ENCODE measurements around the gene MYZAP.
A peak's percentile ranks its signal among the peaks of the same experiment; 100 is the strongest.

Gene MYZAP

DNA sequence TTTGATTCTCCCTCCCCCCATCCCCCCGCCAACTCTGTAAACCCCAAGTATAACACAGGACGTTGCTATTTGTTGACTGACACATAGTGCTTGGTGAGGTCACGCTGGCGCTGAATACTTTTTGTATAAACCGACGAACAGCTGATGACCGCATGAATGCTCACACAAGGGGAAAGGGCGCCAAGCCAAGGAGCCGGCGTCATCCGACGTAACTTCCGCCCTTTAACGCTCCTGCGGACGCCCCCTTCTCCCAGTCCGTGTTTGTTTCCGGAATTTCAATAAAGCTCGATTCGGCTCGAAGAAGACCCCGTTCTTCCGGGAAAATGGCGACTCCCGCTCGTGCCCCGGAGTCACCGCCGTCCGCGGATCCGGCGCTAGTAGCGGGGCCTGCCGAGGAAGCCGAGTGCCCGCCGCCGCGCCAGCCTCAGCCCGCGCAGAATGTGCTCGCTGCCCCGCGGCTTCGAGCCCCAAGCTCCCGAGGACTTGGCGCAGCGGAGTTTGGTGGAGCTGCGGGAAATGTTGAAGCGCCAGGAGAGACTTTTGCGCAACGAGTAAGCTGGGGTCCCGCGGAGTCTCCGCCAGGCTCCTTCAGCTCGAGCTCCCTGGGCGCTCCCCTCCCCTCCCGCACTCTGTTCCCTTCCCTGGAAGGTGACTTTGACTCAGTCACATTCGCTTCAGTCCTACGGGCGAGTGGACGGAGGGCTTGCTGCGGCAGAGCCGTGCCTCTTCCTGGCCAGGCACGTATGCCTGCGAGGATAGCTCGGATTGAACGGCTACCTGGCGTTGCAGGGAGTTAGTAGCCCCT lies 114.9 kb downstream of the MYZAP start, which contains the start of gene POLR2M:
Gene POLR2M (plus strand): TSS at position 310 of the 805 bp plus-strand sequence. CDS start 129 bp downstream, at position 439.
- peaks cover 56% of the 10 kb centered on the region for H3K4me1 Mint-ChIP-seq
- peaks cover 36% of the 10 kb centered on the region for H3K36me3 Mint-ChIP-seq (ENCODE audit: insufficient read depth)

DNA sequence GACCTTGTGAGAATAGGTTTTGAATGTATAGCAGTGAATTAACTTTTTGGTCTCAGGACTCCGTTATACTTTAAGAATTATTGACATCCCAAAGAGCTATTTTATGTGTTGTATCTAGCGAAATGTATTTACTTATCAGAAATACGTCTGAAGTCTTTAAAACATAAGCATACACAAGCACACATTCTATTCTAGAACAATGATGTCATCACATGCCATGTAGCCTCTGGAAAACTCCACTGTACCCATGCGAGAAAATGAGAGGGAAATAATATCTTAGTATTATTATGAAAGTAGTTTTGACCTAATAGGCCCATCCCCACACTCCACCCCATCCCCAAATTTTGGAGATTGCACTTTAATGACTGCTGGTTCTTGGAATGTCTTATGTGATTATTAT lies 116.3 kb downstream of the MYZAP start:
- H3K9me3 Mint-ChIP-seq: no peaks in the 10 kb centered on the region
- H3K27me3 Mint-ChIP-seq: no peaks in the 10 kb centered on the region
- DNase-seq (ENCODE audit: low spot score in 2 of 2): no peak
- H3K36me3 Mint-ChIP-seq (ENCODE audit: insufficient read depth): peaks cover 49% of the 10 kb centered on the region
- peak overlapping the region; percentile 87 for H3K27ac Mint-ChIP-seq (ENCODE audit: low read depth)
- peaks cover 62% of the 10 kb centered on the region for H3K4me1 Mint-ChIP-seq
- no peak for ATAC-seq (replicated peaks; ENCODE audit: extremely low read depth, poor library complexity, severe bottlenecking)
- H3K4me3 Mint-ChIP-seq: peak overlapping the region; percentile 79

More for the DNA sequence above, 114.9 kb downstream of the MYZAP start, which contains the start of gene POLR2M:
- Mint-ChIP-seq H3K4me3 (peak within 1 kb of the TSS; percentile 79), H3K27me3 (peaks cover 10% of the 10 kb centered on the region), H3K9me3 (no peaks in the 10 kb centered on the region), H3K27ac (ENCODE audit: low read depth) (peak within 1 kb of the TSS; percentile 87)
- ATAC-seq (replicated peaks; ENCODE audit: extremely low read depth, poor library complexity, severe bottlenecking) (peak; percentile 91), DNase-seq (ENCODE audit: low spot score in 2 of 2) (peak; percentile 83 to 92)

DNA sequence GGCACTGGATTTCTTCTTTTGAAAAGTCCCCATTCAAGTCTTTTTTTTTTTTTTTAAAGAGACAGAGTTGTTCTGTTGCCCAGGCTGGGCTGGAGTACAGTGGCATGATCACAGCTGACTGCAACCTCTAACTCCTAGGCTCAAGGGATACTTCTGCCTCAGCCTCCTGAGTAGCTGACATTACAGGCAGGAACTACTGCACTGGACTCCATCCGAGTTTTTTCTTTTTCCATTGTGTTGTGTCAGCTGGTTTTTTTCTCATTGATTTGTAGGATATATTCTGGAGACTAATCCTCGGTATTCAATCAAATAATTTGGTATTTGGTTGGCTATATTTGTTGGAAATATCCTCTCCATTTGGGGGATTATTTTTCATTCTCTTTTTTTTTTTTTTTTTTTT lies 126.6 kb downstream of the MYZAP start:
- no peaks in the 10 kb centered on the region for H3K27me3 Mint-ChIP-seq
- H3K27ac Mint-ChIP-seq (ENCODE audit: low read depth): no peak overlapping the region
- H3K9me3 Mint-ChIP-seq: no peaks in the 10 kb centered on the region
- no peaks in the 10 kb centered on the region for H3K4me1 Mint-ChIP-seq
- no peak overlapping the region for H3K4me3 Mint-ChIP-seq
- no peak for ATAC-seq (replicated peaks; ENCODE audit: extremely low read depth, poor library complexity, severe bottlenecking)
- peaks cover 35% of the 10 kb centered on the region for H3K36me3 Mint-ChIP-seq (ENCODE audit: insufficient read depth)
- no peak for DNase-seq (ENCODE audit: low spot score in 2 of 2)

DNA sequence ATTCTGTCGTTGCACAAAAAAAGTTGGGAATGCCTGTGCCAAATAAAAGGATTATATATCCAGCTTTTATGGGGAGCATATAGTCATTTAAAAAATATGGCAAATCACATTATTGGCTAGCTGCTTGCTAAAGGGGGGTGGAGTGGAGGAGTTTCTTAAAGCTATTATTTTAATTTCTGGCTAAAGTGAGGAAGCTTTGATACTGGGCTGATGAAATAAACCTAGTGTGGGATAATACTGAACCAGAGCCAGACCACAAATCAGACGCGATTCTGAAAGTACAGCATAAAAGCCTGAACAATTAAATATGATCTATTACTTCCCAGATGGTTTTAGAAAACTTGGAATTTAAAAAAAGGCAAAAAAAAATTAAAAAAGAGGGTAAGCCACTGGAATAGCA lies 129.2 kb downstream of the MYZAP start:
- no peaks in the 10 kb centered on the region for H3K4me1 Mint-ChIP-seq
- ATAC-seq (replicated peaks; ENCODE audit: extremely low read depth, poor library complexity, severe bottlenecking) (no peak), DNase-seq (ENCODE audit: low spot score in 2 of 2) (no peak)
- H3K4me3 Mint-ChIP-seq: no peak overlapping the region
- H3K36me3 Mint-ChIP-seq (ENCODE audit: insufficient read depth): peaks cover 16% of the 10 kb centered on the region
- H3K27me3 Mint-ChIP-seq: no peaks in the 10 kb centered on the region
- H3K9me3 Mint-ChIP-seq: no peaks in the 10 kb centered on the region
- H3K27ac Mint-ChIP-seq (ENCODE audit: low read depth): no peak overlapping the region

DNA sequence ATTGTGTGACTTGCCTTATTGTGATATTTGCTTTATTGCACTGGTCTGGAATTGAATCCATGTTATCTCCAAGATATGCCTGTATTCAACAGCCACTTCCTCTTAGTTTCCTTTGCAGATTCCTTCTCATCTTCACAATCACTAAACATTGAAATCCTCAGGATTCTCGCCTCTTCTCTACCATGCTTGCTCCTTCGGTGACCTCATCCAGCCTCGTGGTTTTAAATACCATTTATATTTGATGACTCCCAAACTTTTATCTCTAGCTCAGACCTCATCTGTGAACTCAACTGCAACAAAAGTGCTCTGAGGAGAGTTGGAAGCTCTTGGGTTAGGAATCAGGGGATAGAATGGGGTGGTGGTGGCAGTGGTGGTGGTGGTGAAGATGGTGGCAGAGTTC lies 134.7 kb downstream of the MYZAP start:
- H3K27ac Mint-ChIP-seq (ENCODE audit: low read depth): no peak overlapping the region
- DNase-seq (ENCODE audit: low spot score in 2 of 2): no peak
- H3K36me3 Mint-ChIP-seq (ENCODE audit: insufficient read depth): peaks cover 2% of the 10 kb centered on the region

DNA sequence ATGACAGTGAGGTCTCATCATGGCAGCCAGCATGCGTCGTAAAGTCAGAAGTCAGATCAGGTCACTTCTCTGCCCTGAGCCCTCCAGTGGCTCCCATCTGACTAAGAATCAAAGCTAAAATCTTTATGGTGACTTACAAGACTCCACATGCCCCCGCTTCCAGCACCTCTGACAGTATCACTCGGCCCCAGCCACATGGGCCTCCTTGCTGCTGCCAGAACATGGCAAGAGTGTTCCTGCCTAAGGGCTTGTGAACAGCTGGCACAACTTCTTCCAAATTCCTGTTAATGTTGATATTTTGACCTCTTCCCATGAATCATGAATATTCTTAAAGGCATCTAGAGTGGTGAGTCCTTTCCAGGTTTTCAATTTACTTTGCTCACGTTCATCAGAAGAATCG lies 135.3 kb downstream of the MYZAP start:
- Mint-ChIP-seq H3K27ac (ENCODE audit: low read depth) (no peak overlapping the region), H3K4me1 (no peaks in the 10 kb centered on the region), H3K36me3 (ENCODE audit: insufficient read depth) (peaks cover 2% of the 10 kb centered on the region), H3K27me3 (no peaks in the 10 kb centered on the region), H3K9me3 (no peaks in the 10 kb centered on the region), H3K4me3 (no peak overlapping the region)
- DNase-seq (ENCODE audit: low spot score in 2 of 2) (no peak), ATAC-seq (replicated peaks; ENCODE audit: extremely low read depth, poor library complexity, severe bottlenecking) (no peak)

More for the DNA sequence above, 134.7 kb downstream of the MYZAP start:
- Mint-ChIP-seq H3K4me3 (no peak overlapping the region), H3K27me3 (no peaks in the 10 kb centered on the region), H3K4me1 (no peaks in the 10 kb centered on the region), H3K9me3 (no peaks in the 10 kb centered on the region)
- ATAC-seq (replicated peaks; ENCODE audit: extremely low read depth, poor library complexity, severe bottlenecking): no peak

DNA sequence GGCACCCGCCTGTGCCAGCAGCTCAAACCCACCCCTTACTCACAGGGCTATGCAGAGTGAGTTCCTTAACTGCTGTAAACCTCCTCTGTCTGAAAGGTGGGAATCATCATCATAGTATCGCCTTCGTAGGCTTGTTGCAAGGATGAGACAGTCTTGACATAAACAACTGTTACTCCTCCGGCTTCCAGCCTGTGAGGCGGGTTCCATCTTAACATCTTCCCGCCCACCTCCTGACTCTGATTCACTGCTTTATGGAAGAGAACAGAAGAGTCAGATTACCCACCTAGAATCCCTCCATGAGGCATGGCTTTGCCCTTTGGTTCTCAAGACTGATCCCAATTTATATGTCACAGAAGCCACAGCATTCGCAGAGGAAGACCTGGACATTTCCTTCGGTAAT lies 136.7 kb downstream of the MYZAP start:
- DNase-seq (ENCODE audit: low spot score in 2 of 2) (no peak), ATAC-seq (replicated peaks; ENCODE audit: extremely low read depth, poor library complexity, severe bottlenecking) (no peak)
- Mint-ChIP-seq H3K4me1 (peaks cover 5% of the 10 kb centered on the region), H3K27me3 (no peaks in the 10 kb centered on the region), H3K9me3 (no peaks in the 10 kb centered on the region), H3K27ac (ENCODE audit: low read depth) (no peak overlapping the region), H3K36me3 (ENCODE audit: insufficient read depth) (peaks cover 2% of the 10 kb centered on the region), H3K4me3 (no peak overlapping the region)

DNA sequence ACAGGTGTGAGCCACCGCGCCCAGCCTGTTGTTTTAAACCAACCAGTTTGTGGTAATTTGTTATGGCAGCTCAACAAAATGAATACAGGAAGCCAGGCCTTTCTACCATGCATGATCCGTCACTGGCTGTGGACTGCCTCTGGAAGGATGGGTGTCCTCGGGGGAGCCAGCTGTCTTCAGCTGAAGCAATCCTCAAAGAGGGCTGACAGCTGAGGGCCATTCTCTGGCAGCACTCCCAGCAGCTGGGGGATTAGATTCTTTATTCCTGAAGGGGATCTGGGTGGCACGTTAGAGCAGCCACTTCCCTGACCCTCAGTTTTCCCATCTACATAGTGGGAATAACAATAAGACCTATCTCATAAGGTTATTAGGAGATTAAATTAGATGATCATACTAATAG lies 139.2 kb downstream of the MYZAP start:
- Mint-ChIP-seq H3K36me3 (ENCODE audit: insufficient read depth) (peaks cover 2% of the 10 kb centered on the region), H3K4me1 (peaks cover 5% of the 10 kb centered on the region), H3K27ac (ENCODE audit: low read depth) (no peak overlapping the region), H3K4me3 (no peak overlapping the region), H3K9me3 (no peaks in the 10 kb centered on the region), H3K27me3 (no peaks in the 10 kb centered on the region)
- DNase-seq (ENCODE audit: low spot score in 2 of 2): no peak
- no peak for ATAC-seq (replicated peaks; ENCODE audit: extremely low read depth, poor library complexity, severe bottlenecking)

DNA sequence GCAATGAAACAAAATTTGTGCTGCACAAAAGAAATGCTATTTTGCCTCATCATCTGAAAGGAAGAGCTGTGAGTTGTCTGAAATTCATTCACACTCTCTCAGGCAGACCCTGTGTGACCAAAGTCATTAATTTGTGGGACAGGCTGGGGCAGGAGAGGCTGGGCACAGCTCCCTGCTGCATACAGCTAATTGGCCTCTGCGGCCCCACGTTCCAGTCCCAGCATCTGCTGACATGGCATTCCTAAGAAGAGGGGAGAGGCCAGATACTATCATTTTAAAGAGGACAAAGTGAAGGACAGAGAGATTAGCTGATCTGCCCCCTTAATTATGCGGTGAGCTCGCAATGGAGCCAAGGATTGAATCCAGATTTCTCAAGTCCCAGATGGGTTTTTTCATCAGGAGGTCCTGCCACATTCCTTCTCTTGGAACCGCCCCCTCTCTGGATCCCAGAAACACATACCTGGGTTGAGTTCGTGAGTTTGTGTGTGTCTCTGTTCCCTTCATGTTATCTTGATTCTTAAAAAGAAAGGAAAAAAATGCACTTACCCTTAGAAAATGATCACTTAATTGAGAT lies 139.9 kb downstream of the MYZAP start:
- H3K27ac Mint-ChIP-seq (ENCODE audit: low read depth): peak overlapping the region; percentile 24
- H3K36me3 Mint-ChIP-seq (ENCODE audit: insufficient read depth): peaks cover 2% of the 10 kb centered on the region
- DNase-seq (ENCODE audit: low spot score in 2 of 2) (no peak), ATAC-seq (replicated peaks; ENCODE audit: extremely low read depth, poor library complexity, severe bottlenecking) (no peak)
- H3K4me1 Mint-ChIP-seq: peaks cover 5% of the 10 kb centered on the region
- H3K4me3 Mint-ChIP-seq: no peak overlapping the region
- H3K27me3 Mint-ChIP-seq: no peaks in the 10 kb centered on the region
- H3K9me3 Mint-ChIP-seq: no peaks in the 10 kb centered on the region

DNA sequence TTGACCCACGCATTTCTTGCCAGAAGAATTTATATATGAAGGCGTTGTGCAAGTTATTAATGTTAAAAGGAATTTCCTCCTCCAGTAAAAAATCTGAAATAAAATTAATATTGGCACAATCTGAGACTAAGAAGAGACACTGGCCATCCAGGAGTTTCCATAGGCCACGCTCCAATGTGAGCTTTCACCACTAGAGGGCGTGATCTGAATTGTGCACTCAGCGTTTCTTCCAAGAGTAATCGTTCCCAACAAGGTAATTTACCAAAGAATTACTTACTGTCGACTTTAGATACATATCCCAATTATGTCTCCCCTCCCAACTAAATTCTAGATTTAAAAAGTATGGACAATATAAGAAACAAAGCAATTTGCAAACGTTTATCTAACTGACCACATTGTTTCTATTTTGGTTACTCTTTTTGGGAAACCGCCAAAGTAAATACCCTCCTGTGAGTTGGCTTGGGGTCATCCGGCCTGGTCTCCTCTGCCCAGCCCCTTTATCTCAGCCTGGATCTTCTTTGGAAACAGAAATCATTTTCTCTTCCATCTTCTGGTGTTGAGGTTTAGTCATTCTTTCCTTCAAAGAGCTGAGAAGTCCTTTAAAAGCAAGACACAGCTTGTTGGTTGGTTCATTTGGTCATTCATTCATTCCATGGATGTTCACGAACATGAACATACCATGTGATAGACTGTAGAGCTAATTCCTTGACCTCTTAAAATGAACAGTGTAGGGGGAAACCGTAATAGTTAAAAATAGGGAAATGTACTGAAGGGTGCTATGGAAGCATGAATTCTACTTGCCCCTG lies 141.0 kb downstream of the MYZAP start:
- H3K4me1 Mint-ChIP-seq: peaks cover 5% of the 10 kb centered on the region
- peaks cover 4% of the 10 kb centered on the region for H3K36me3 Mint-ChIP-seq (ENCODE audit: insufficient read depth)
- no peak overlapping the region for H3K27ac Mint-ChIP-seq (ENCODE audit: low read depth)
- ATAC-seq (replicated peaks; ENCODE audit: extremely low read depth, poor library complexity, severe bottlenecking) (no peak), DNase-seq (ENCODE audit: low spot score in 2 of 2) (no peak)
- H3K9me3 Mint-ChIP-seq: no peaks in the 10 kb centered on the region
- H3K4me3 Mint-ChIP-seq: no peak overlapping the region
- no peaks in the 10 kb centered on the region for H3K27me3 Mint-ChIP-seq

DNA sequence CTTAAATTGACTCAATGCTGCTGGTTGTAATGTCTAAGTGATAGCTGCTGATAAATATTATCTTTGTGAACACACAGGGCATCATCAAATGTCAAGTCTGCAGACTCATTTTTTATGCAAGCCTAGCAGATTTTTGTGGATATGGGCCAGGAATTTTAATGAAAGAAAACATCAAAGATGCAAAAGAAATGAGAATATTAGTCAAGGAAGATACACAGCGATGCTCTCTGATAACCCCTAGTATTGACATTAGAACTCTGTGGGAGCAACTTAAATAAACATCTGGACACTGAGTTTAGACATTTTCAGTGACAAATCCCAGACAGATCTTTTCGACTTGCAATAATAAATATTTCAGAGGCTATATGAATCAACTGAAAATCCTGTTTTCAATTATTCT lies 143.2 kb downstream of the MYZAP start:
- H3K9me3 Mint-ChIP-seq: no peaks in the 10 kb centered on the region
- H3K27ac Mint-ChIP-seq (ENCODE audit: low read depth): no peak overlapping the region
- H3K36me3 Mint-ChIP-seq (ENCODE audit: insufficient read depth): peaks cover 2% of the 10 kb centered on the region
- DNase-seq (ENCODE audit: low spot score in 2 of 2) (no peak), ATAC-seq (replicated peaks; ENCODE audit: extremely low read depth, poor library complexity, severe bottlenecking) (no peak)
- H3K4me3 Mint-ChIP-seq: no peak overlapping the region
- H3K27me3 Mint-ChIP-seq: no peaks in the 10 kb centered on the region
- H3K4me1 Mint-ChIP-seq: peaks cover 5% of the 10 kb centered on the region
